ENCODE measurements around the gene TNS3.
"Not testable (repeated sequence)": the region's sequence is repeated elsewhere in the genome, so short reads cannot be mapped to it uniquely, and the experiment has no call there.

The TNS3 gene

GRCh38 chr7:47559306-47560220 lies 22.3 kb downstream of the TNS3 start:
- no peak for DNase-seq

GRCh38 chr7:47557694-47558670 lies 23.9 kb downstream of the TNS3 start:
- DNase-seq: peak; percentile 68

- no peak for DNase-seq
These were observed 24.6 kb downstream of the TNS3 start for GRCh38 chr7:47557317-47557693.

GRCh38 chr7:47556511-47557180 lies 25.3 kb downstream of the TNS3 start:
- peak; percentile 37 for DNase-seq

GRCh38 chr7:47553309-47553708 lies 28.6 kb downstream of the TNS3 start:
- DNase-seq: no peak

- peak; percentile 69 for DNase-seq
These were observed 29.3 kb downstream of the TNS3 start for GRCh38 chr7:47552621-47553020.

GRCh38 chr7:47551668-47552440 lies 30.1 kb downstream of the TNS3 start:
- no peak for DNase-seq

GRCh38 chr7:47550788-47551470 lies 31.0 kb downstream of the TNS3 start:
- no peak for DNase-seq

- DNase-seq: no peak
These were observed 32.0 kb downstream of the TNS3 start for GRCh38 chr7:47549916-47550315.

- no peak for DNase-seq
These were observed 32.5 kb downstream of the TNS3 start for GRCh38 chr7:47549397-47549796.

- no peak for DNase-seq
These were observed 33.4 kb downstream of the TNS3 start for GRCh38 chr7:47548546-47548945.

- no peak for DNase-seq
These were observed 35.0 kb downstream of the TNS3 start for GRCh38 chr7:47546733-47547494.

- DNase-seq: no peak
These were observed 35.7 kb downstream of the TNS3 start for GRCh38 chr7:47546171-47546570.

GRCh38 chr7:47544416-47544815 lies 37.5 kb downstream of the TNS3 start:
- DNase-seq: no peak

GRCh38 chr7:47543714-47544113 lies 38.2 kb downstream of the TNS3 start:
- no peak for DNase-seq

- no peak for DNase-seq
These were observed 38.9 kb downstream of the TNS3 start for GRCh38 chr7:47543056-47543455.

GRCh38 chr7:47542051-47542450 lies 39.9 kb downstream of the TNS3 start:
- DNase-seq: no peak

GRCh38 chr7:47541485-47541884 lies 40.4 kb downstream of the TNS3 start:
- not testable (repeated sequence) for DNase-seq

GRCh38 chr7:47540387-47541350 lies 41.2 kb downstream of the TNS3 start:
- no peak for DNase-seq

GRCh38 chr7:47540053-47540386 lies 41.9 kb downstream of the TNS3 start:
- DNase-seq: no peak
